GM12873 (cell line): ENCODE measurements around the gene PRKN.

Source experiments
- CTCF ChIP-seq: IDR thresholded peaks from 2 replicates; pipeline ENCODE4 v1.5.1; 2012; ENCODE audit warnings: low read depth, mild to moderate bottlenecking, moderate library complexity, low read length, control low read depth; ENCODE audit not compliant: insufficient read depth; ENCODE audit errors: missing control alignments

PRKN gene

GRCh38 chr6:161526794-161527193 is 1200.8 kb downstream of the PRKN start:
- TF ChIP-seq CTCF: no peak

GRCh38 chr6:161523362-161523761 is 1204.2 kb downstream of the PRKN start:
- no peak for TF ChIP-seq CTCF

GRCh38 chr6:161522276-161522675 is 1205.3 kb downstream of the PRKN start:
- no peak for TF ChIP-seq CTCF

- TF ChIP-seq CTCF: no peak
These were observed 1216.0 kb downstream of the PRKN start for GRCh38 chr6:161511447-161512095.

- no peak for TF ChIP-seq CTCF
These were observed 1219.2 kb downstream of the PRKN start for GRCh38 chr6:161508341-161508740.

- no peak for TF ChIP-seq CTCF
These were observed 1220.2 kb downstream of the PRKN start for GRCh38 chr6:161507375-161507774.

GRCh38 chr6:161503570-161503969 is 1224.0 kb downstream of the PRKN start:
- no peak for TF ChIP-seq CTCF

- no peak for TF ChIP-seq CTCF
These were observed 1228.7 kb downstream of the PRKN start for GRCh38 chr6:161498881-161499280.
